Nephron progenitor cell (in vitro differentiated cells): ENCODE measurements around the gene CPTP.
A peak's percentile ranks its signal among the peaks of the same experiment; 100 is the strongest.

ENCODE experiments used
- DNase-seq: peaks from one replicate; pipeline ENCODE4 v3.0.0; 2021
- H3K27ac Mint-ChIP-seq: 2 replicates; pipeline ENCODE4 v1.8.0; 2021; ENCODE audit warnings: mild to moderate bottlenecking, moderate library complexity, mixed read lengths
- H3K27me3 Mint-ChIP-seq: 2 replicates; pipeline ENCODE4 v1.8.0; 2021; ENCODE audit warnings: mild to moderate bottlenecking, low read depth, mixed read lengths; ENCODE audit not compliant: poor library complexity
- H3K36me3 Mint-ChIP-seq: 2 replicates; pipeline ENCODE4 v1.8.0; 2021; ENCODE audit warnings: low read depth, mixed read lengths
- H3K4me1 Mint-ChIP-seq: 2 replicates; pipeline ENCODE4 v1.8.0; 2021; ENCODE audit warnings: mixed read lengths
- H3K4me3 Mint-ChIP-seq: 2 replicates; pipeline ENCODE4 v1.8.0; 2021; ENCODE audit warnings: mild to moderate bottlenecking, moderate library complexity, mixed read lengths
- H3K9me3 Mint-ChIP-seq: 2 replicates; pipeline ENCODE4 v1.8.0; 2021; ENCODE audit warnings: mild to moderate bottlenecking, moderate library complexity, mixed read lengths
- CTCF ChIP-seq: fragments of 200-600 bp; sonication (generic); IDR thresholded peaks from 2 replicates; pipeline ENCODE4 v1.5.0; 2021; ENCODE audit warnings: antibody characterized with exemption

The CPTP gene

GRCh38 chr1:1338278-1338677, 13.7 kb downstream of the CPTP start:
- H3K4me1 Mint-ChIP-seq, result peaks cover 4% of the 10 kb centered on the region
- no peaks in the 10 kb centered on the region for H3K9me3 Mint-ChIP-seq
- peaks cover 16% of the 10 kb centered on the region for H3K36me3 Mint-ChIP-seq
- H3K27ac Mint-ChIP-seq, result no peak overlapping the region
- H3K27me3 Mint-ChIP-seq, result no peaks in the 10 kb centered on the region
- H3K4me3 Mint-ChIP-seq, result no peak overlapping the region
- no peak for TF ChIP-seq CTCF
- no peak for DNase-seq

DNA sequence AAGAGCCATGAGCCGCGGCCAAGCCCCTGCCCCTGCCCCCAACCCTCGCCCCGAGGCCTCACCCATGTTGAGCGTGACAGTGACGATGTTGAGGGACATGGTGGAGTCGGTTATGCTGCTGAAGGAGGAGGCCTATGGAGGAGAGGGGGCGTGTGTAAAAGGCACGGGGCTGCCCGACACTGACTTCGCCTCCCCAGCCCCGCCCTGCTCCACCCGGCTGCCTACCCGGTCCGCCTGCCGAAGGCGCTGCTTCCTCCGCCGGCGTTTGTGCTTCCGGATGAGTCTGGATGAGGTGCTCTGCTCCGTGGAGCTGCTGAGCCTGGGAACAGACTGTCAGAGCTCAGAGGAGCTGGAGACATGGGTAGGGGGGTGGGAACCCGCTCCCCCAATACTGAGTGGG, 15.6 kb downstream of the CPTP start:
- H3K36me3 Mint-ChIP-seq, result peaks cover 13% of the 10 kb centered on the region
- no peak for TF ChIP-seq CTCF
- no peaks in the 10 kb centered on the region for H3K9me3 Mint-ChIP-seq
- DNase-seq, result no peak
- H3K4me1 Mint-ChIP-seq, result peaks cover 1% of the 10 kb centered on the region
- H3K4me3 Mint-ChIP-seq, result no peak overlapping the region
- no peak overlapping the region for H3K27ac Mint-ChIP-seq
- H3K27me3 Mint-ChIP-seq, result no peaks in the 10 kb centered on the region

DNA sequence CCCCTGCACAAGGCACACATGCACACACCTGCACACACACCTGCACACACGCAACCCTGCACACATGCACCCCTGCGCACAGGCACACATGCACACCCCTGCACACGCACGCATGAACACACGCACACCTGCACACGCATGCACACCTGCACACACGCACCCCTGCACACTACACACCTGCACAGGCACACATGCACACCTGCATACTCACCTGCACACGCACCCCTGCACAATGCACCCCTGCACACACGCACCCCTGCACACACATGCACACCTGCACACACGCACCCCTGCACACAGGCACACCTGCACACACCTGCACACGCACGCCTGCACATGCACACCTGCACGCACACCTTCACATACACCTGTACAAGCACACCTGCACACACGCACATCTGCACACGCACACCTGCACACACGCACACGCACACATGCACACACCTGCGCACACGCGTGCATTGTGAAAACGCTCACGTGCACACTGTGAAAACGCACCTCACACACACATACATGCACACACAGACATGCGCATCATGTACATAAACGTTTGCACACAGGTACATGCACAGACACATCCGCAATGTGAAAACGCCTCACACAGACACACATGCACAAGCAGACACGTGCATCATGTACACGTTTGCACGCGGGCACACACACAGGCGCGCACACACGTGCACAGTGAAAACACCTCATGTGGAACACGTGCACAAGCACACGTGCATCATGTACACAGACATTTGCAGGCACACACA, 16.4 kb downstream of the CPTP start:
- Mint-ChIP-seq H3K4me1 (no peaks in the 10 kb centered on the region), H3K4me3 (no peak overlapping the region), H3K27ac (peak overlapping the region; percentile 59), H3K36me3 (peaks cover 12% of the 10 kb centered on the region), H3K27me3 (no peaks in the 10 kb centered on the region), H3K9me3 (no peaks in the 10 kb centered on the region)
- no peak for DNase-seq
- no peak for TF ChIP-seq CTCF

- Mint-ChIP-seq H3K9me3 (no peaks in the 10 kb centered on the region), H3K36me3 (peaks cover 12% of the 10 kb centered on the region), H3K4me1 (peaks cover 2% of the 10 kb centered on the region), H3K27ac (no peak overlapping the region), H3K4me3 (no peak overlapping the region), H3K27me3 (no peaks in the 10 kb centered on the region)
- TF ChIP-seq CTCF, result no peak
- DNase-seq, result no peak
These were observed 17.0 kb downstream of the CPTP start for GRCh38 chr1:1341549-1342021.

- peaks cover 7% of the 10 kb centered on the region for H3K4me1 Mint-ChIP-seq
- TF ChIP-seq CTCF, result no peak
- no peaks in the 10 kb centered on the region for H3K27me3 Mint-ChIP-seq
- H3K36me3 Mint-ChIP-seq, result peaks cover 12% of the 10 kb centered on the region
- no peak overlapping the region for H3K4me3 Mint-ChIP-seq
- no peak overlapping the region for H3K27ac Mint-ChIP-seq
- no peaks in the 10 kb centered on the region for H3K9me3 Mint-ChIP-seq
- no peak for DNase-seq
These were observed 17.5 kb downstream of the CPTP start for GRCh38 chr1:1342061-1342562.
